Breast epithelium (tissue), 3 donors: ENCODE results near the gene DSCAML1.

ENCODE experiments used
- POLR2A ChIP-seq: fragments of 450-650 bp; IDR thresholded peaks from one replicate; pipeline ENCODE4 v1.6.1; 2016; ENCODE audit warnings: antibody characterized with exemption, mild to moderate bottlenecking, moderate library complexity
- POLR2AphosphoS5 ChIP-seq, 3 donors: sonication (generic); formaldehyde crosslinking; IDR thresholded peaks; one replicate each; pipeline ENCODE4 v1.6.1; 2017; ENCODE audit warnings: antibody characterized with exemption in 3 of 3
- TF ChIP-seq, protein P1 (sequence below), 3 donors: fragments of 450-650 bp; IDR thresholded peaks; one replicate each; pipeline ENCODE4 v1.5.1; 2016 to 2017; ENCODE audit warnings: antibody characterized with exemption in 3 of 3, mild to moderate bottlenecking in 3 of 3, moderate library complexity in 3 of 3

DNA sequence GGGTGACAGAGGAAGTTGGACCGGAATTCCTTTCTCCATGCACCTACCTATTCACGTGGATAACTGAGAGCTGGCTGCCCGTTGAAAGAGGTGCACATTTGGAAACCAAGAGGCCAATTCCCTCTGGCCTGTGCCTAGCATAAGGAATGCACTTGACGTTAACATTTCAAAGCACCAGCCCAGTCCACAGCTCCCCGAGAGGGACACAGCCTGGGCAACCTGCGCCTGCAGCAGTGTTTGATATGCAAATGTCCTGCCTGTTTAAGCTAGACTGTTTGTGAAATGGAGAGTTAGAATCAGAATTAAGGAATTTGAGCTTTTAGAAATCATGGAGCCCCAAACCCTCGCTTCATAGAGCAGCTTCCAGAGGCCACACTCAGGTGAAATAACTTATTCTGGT is 126.1 kb downstream of the DSCAML1 start:
- TF ChIP-seq, protein P1, sequence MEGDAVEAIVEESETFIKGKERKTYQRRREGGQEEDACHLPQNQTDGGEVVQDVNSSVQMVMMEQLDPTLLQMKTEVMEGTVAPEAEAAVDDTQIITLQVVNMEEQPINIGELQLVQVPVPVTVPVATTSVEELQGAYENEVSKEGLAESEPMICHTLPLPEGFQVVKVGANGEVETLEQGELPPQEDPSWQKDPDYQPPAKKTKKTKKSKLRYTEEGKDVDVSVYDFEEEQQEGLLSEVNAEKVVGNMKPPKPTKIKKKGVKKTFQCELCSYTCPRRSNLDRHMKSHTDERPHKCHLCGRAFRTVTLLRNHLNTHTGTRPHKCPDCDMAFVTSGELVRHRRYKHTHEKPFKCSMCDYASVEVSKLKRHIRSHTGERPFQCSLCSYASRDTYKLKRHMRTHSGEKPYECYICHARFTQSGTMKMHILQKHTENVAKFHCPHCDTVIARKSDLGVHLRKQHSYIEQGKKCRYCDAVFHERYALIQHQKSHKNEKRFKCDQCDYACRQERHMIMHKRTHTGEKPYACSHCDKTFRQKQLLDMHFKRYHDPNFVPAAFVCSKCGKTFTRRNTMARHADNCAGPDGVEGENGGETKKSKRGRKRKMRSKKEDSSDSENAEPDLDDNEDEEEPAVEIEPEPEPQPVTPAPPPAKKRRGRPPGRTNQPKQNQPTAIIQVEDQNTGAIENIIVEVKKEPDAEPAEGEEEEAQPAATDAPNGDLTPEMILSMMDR (IDR thresholded peaks at IDR 0.05) = no peak
- TF ChIP-seq POLR2A = no peak
- TF ChIP-seq POLR2AphosphoS5 (IDR thresholded peaks at IDR 0.05) = no peak
